A549 (cell line): ENCODE data around the gene DFFB. TPM values are rescaled to one million over a fixed set of nuclear protein-coding genes. Genes with fewer than 3 reads are reported as not detected.
A peak's percentile ranks its signal among the peaks of the same experiment; 100 is the strongest.

ENCODE experiments used
- ATAC-seq, 2 experiments: fragments of 200-7000 bp in 1 of 2; fragments of >200 bp in 1 of 2; cut with Nextera tagmentation in 1 of 2; cut with Tn5 transposase in 1 of 2; 3 replicates each; pipeline versions ENCODE4 v1.8.0 to v1.9.1; 2018 to 2020; ENCODE audit warnings: mild to moderate bottlenecking in 1 of 2, moderate library complexity in 1 of 2
- CTCF ChIA-PET: fragments of 300-600 bp; sonication (Branson Sonifier 250); formaldehyde crosslinking; extraction: SDS; loops from one replicate; lab custom pipeline; 2021; ENCODE audit warnings: antibody characterized with exemption, inconsistent platforms; lab: Yijun Ruan, JAX
- POLR2A ChIA-PET: fragments of 350-600 bp; formaldehyde crosslinking; extraction: SDS; loops from one replicate; lab custom pipeline; 2021; ENCODE audit warnings: antibody characterized with exemption, inconsistent platforms; lab: Yijun Ruan, JAX
- DNase-seq, 2 experiments: peaks; one replicate each; pipeline versions ENCODE4 v3.0.0 to v3.0.0-alpha.2; 2011 to 2016; ENCODE audit warnings: low read depth in 1 of 2, low spot score in 1 of 2
- FAIRE-seq: peaks from 2 replicates; lab custom pipeline; 2011; peaks lifted over from hg19 to GRCh38; lab: Jason Lieb, UNC
- H3K27ac ChIP-seq, 2 experiments: fragments of >200 bp; sonication (Bioruptor Twin); formaldehyde crosslinking; 3 replicates each; pipeline ENCODE4 v1.5.1; 2016 to 2017
- H3K4me1 ChIP-seq: fragments of >200 bp; sonication (Bioruptor Twin); formaldehyde crosslinking; 3 replicates; pipeline ENCODE4 v1.6.1; 2016
- H3K4me2 ChIP-seq: fragments of >200 bp; sonication (Bioruptor Twin); formaldehyde crosslinking; 3 replicates; pipeline ENCODE4 v1.6.1; 2016
- H3K4me3 ChIP-seq: fragments of >200 bp; sonication (Bioruptor Twin); formaldehyde crosslinking; 3 replicates; pipeline ENCODE4 v1.5.1; 2016
- H3K9me3 ChIP-seq: fragments of >200 bp; sonication (Bioruptor Twin); formaldehyde crosslinking; 3 replicates; pipeline ENCODE4 v1.6.1; 2016
- BHLHE40 ChIP-seq: IDR thresholded peaks from 2 replicates; pipeline ENCODE4 v1.6.1; 2012; ENCODE audit warnings: low read depth, low read length, inconsistent platforms
- CBX2 ChIP-seq: fragments of 200-600 bp; sonication (generic); IDR thresholded peaks from 2 replicates; pipeline ENCODE4 v1.6.1; 2016; ENCODE audit warnings: low read depth, mild to moderate bottlenecking, borderline replicate concordance
- CBX8 ChIP-seq: fragments of 200-600 bp; sonication (generic); IDR thresholded peaks from 2 replicates; pipeline ENCODE4 v1.6.1; 2016
- CEBPB ChIP-seq, 2 experiments: fragments of >200 bp in 1 of 2; sonication (Bioruptor Twin) in 1 of 2; formaldehyde crosslinking in 1 of 2; IDR thresholded peaks; 2 replicates each; pipeline ENCODE4 v1.6.1; 2012 to 2016
- EP300 ChIP-seq, 2 experiments: fragments of >200 bp; sonication (Bioruptor Twin); formaldehyde crosslinking; IDR thresholded peaks; 2 replicates in 1 of 2; 3 replicates in 1 of 2; pipeline ENCODE4 v1.6.1; 2016 to 2017
- ESRRA ChIP-seq: fragments of 150-350 bp; IDR thresholded peaks from 2 replicates; pipeline ENCODE4 v1.6.1; 2014; ENCODE audit warnings: mild to moderate bottlenecking, low read length, borderline replicate concordance
- FOXS1 ChIP-seq: fragments of 250-450 bp; sonication (Bioruptor Pico); IDR thresholded peaks from 2 replicates; pipeline ENCODE4 v1.5.0; 2020; ENCODE audit warnings: mild to moderate bottlenecking, moderate library complexity
- HOXB13 ChIP-seq: fragments of 250-450 bp; sonication (Bioruptor Pico); IDR thresholded peaks from 2 replicates; pipeline ENCODE4 v1.5.0; 2020; ENCODE audit warnings: low read depth, mild to moderate bottlenecking, moderate library complexity
- JUN ChIP-seq, 2 experiments: fragments of >200 bp; sonication (Bioruptor Twin); formaldehyde crosslinking; IDR thresholded peaks; 2 replicates in 1 of 2; 3 replicates in 1 of 2; pipeline ENCODE4 v1.6.1; 2016 to 2017
- NPAS2 ChIP-seq: fragments of 250-450 bp; sonication (Bioruptor Pico); IDR thresholded peaks from 2 replicates; pipeline ENCODE4 v1.8.0; 2022; ENCODE audit warnings: mild to moderate bottlenecking, moderate library complexity, borderline replicate concordance
- POLR2A ChIP-seq: IDR thresholded peaks from 2 replicates; pipeline ENCODE4 v1.6.1; 2012; ENCODE audit warnings: mild to moderate bottlenecking, low read length
- POLR2AphosphoS2 ChIP-seq: conservative IDR thresholded peaks from 2 replicates; pipeline ENCODE4 v1.6.1; 2012; ENCODE audit warnings: low read length, improper control_type of control experiment, inconsistent platforms
- RARB ChIP-seq: fragments of 250-450 bp; sonication (Bioruptor Pico); IDR thresholded peaks from 2 replicates; pipeline ENCODE4 v1.8.0; 2021; ENCODE audit warnings: mild to moderate bottlenecking, moderate library complexity
- SMC3 ChIP-seq: fragments of >200 bp; sonication (Bioruptor Twin); formaldehyde crosslinking; IDR thresholded peaks from 3 replicates; pipeline ENCODE4 v1.6.1; 2018; ENCODE audit warnings: inconsistent platforms
- SREBF2 ChIP-seq: fragments of 450-650 bp; IDR thresholded peaks from 2 replicates; pipeline ENCODE4 v1.6.1; 2014; ENCODE audit warnings: mild to moderate bottlenecking, moderate library complexity
- TP53 ChIP-seq: fragments of 250-450 bp; sonication (Bioruptor Pico); IDR thresholded peaks from 2 replicates; pipeline ENCODE4 v1.5.0; 2021; ENCODE audit warnings: mild to moderate bottlenecking, moderate library complexity
- ZC3H11A ChIP-seq: fragments of 450-650 bp; IDR thresholded peaks from 2 replicates; pipeline ENCODE4 v1.6.1; 2014; ENCODE audit warnings: antibody characterized with exemption, mild to moderate bottlenecking
- ZFP36 ChIP-seq: fragments of 450-650 bp; IDR thresholded peaks from 2 replicates; pipeline ENCODE4 v1.6.1; 2014; ENCODE audit warnings: borderline replicate concordance; ENCODE audit not compliant: partially characterized antibody
- ZNF302 ChIP-seq: fragments of 250-450 bp; sonication (Bioruptor Pico); IDR thresholded peaks from 2 replicates; pipeline ENCODE4 v1.9.0; 2021; ENCODE audit warnings: inconsistent platforms, mild to moderate bottlenecking, moderate library complexity
- WGBS: methylation state at CpG from one replicate; pipeline ENCODE4 v1.1.6; 2017; ENCODE audit errors: missing lambda C conversion rate; 5-methylcytosine and 5-hydroxymethylcytosine counted together
- polyA plus RNA-seq, 4 experiments: library from polyadenylated mRNA; depleted of rRNA in 3 of 4; stranded (reverse); fragments of >200 nt; fragmentation: RNase III in 1 of 4; extraction: RNeasy Plus Mini Kit Qiagen cat#74134 plus additional on column Dnase treatment in 1 of 4; gene quantifications; 2 replicates in 3 of 4; 3 replicates in 1 of 4; pipeline ENCODE4 v1.2.3, GENCODE V29; 2011 to 2017
- TF ChIP-seq, protein P1 (sequence below): fragments of 250-450 bp; sonication (Bioruptor Pico); IDR thresholded peaks from 2 replicates; pipeline ENCODE4 v1.5.0; 2021; ENCODE audit warnings: mild to moderate bottlenecking, moderate library complexity, borderline replicate concordance
- TF ChIP-seq, protein P2 (sequence below): fragments of 250-450 bp; sonication (Bioruptor Pico); IDR thresholded peaks from 2 replicates; pipeline ENCODE4 v1.5.0; 2020; ENCODE audit warnings: low read depth, mild to moderate bottlenecking, moderate library complexity
- TF ChIP-seq, protein P3 (sequence below): IDR thresholded peaks from 2 replicates; pipeline ENCODE4 v1.6.1; 2012
- TF ChIP-seq, protein P4 (sequence below): fragments of >200 bp; sonication (Bioruptor Twin); formaldehyde crosslinking; IDR thresholded peaks from 3 replicates; pipeline ENCODE4 v1.5.1; 2016

Gene DFFB
- polyA plus RNA-seq, 2 of the 4 experiments (the other 2 are of a cell fraction), result 2.5 to 3.7 TPM

DNA sequence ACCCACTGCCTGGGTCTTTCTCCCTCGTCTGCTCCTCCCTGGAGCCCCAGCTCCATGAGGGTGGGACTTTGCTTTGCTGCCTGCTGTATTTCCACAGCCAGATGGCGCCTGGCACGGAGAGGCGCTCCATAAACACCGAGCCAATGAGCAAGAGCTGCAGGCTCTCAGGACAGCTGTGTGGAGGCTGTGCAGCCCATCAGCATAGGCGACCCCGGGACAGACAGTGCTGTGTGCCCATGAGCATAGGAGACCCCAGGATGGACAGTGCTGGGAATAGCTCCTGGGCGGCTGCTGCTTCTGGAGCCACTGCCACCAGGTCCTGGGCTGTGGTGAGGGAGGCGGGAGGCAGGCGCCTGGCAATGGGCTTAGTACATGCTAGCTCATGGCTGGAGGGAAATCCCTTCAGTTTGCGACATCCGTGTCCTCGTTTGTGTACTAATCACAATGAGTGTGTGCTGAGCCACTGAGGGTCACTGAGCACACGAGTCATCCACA is 29.4 kb upstream of the DFFB start:
- H3K9me3 ChIP-seq, result no peaks in the 10 kb centered on the region
- no peak overlapping the region for H3K4me2 ChIP-seq
- no peak for TF ChIP-seq ESRRA
- TF ChIP-seq SMC3, result no peak
- WGBS, result 88% methylated on average over 6 of the region's 14 CpGs
- no peaks in the 10 kb centered on the region for H3K4me1 ChIP-seq
- no peak for DNase-seq
- peak in 1 of 2 experiments; percentile 74; a peak in 3 of 6 replicates for ATAC-seq
- no peak overlapping the region for H3K4me3 ChIP-seq
- H3K27ac ChIP-seq, result no peak overlapping the region
- no peak for FAIRE-seq
- CTCF ChIA-PET, result interaction anchor here (1.6 kb wide), 1 partner anchor 12 kb away, joined by 6 read pairs; no protein-coding TSS in a partner anchor
- POLR2A ChIA-PET, result interaction anchor here (1.1 kb wide), 1 partner anchor 32 kb away, joined by 3 read pairs; the partner anchor contains the start of gene LRRC47

DNA sequence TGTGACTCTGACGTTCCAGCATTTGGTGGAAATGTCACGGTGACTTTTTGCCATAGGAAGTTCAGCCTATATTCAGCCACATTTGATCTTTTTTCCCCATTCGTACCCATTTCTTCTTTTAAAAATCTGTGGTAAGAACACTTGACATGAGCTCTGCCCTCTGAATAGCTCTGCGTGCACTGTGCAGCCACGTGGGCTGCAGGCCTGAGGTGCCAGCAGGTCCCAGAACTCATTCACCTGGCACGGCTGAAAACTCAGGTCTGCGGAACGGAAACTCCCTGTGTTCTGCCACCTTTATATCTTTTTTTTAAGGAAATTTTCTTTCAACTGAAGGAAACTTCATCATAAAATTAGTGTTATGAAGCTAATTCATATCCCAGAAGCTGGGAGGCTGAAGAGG is 28.9 kb upstream of the DFFB start:
- no peak for TF ChIP-seq EP300 (IDR thresholded peaks at IDR 0.05)
- TF ChIP-seq NPAS2, result no peak
- no peak for TF ChIP-seq POLR2AphosphoS2
- TF ChIP-seq, protein P1, sequence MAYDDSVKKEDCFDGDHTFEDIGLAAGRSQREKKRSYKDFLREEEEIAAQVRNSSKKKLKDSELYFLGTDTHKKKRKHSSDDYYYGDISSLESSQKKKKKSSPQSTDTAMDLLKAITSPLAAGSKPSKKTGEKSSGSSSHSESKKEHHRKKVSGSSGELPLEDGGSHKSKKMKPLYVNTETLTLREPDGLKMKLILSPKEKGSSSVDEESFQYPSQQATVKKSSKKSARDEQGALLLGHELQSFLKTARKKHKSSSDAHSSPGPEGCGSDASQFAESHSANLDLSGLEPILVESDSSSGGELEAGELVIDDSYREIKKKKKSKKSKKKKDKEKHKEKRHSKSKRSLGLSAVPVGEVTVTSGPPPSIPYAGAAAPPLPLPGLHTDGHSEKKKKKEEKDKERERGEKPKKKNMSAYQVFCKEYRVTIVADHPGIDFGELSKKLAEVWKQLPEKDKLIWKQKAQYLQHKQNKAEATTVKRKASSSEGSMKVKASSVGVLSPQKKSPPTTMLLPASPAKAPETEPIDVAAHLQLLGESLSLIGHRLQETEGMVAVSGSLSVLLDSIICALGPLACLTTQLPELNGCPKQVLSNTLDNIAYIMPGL (CRISPR knock-in tag), result no peak
- ChIA-PET CTCF (interaction anchor here (1.6 kb wide), 1 partner anchor 11 kb away, joined by 6 read pairs; no protein-coding TSS in a partner anchor), POLR2A (no interaction called here)
- no peak overlapping the region for H3K27ac ChIP-seq
- no peak for FAIRE-seq
- no peak overlapping the region for H3K4me2 ChIP-seq
- DNase-seq, result no peak
- no peak overlapping the region for H3K4me3 ChIP-seq
- 86% methylated on average over 8 of the region's 8 CpGs for WGBS
- no peak for ATAC-seq
- H3K9me3 ChIP-seq, result no peaks in the 10 kb centered on the region
- H3K4me1 ChIP-seq, result no peaks in the 10 kb centered on the region

DNA sequence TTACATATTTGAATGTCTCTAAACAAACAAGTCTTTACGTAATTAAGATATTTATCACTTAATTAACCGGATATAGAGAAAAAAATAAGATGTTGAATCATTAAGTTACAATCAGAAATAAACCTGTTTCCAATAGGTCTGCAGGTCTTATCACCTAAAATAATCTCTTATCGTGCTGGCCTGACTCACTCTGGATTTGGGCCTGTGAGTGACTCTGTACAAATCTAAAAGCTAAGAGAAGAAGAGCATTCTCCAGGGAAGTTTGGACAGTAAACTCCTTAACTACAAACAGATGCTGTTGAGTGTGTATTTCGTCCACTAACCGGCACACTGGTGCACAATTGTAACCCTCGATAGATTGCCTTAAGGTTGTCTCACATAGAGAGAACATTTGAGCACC is 25.6 kb upstream of the DFFB start:
- 91% methylated on average over 6 of the region's 6 CpGs for WGBS
- ChIA-PET POLR2A (no interaction called here), CTCF (interaction anchor here (1.0 kb wide), 1 partner anchor 10 kb away, joined by 3 read pairs; no protein-coding TSS in a partner anchor)
- Histone ChIP-seq H3K4me1 (no peaks in the 10 kb centered on the region), H3K4me3 (no peak overlapping the region), H3K4me2 (no peak overlapping the region), H3K27ac (no peak overlapping the region), H3K9me3 (no peaks in the 10 kb centered on the region)
- TF ChIP-seq POLR2A (no peak), CBX8 (no peak), ZFP36 (no peak), ZC3H11A (no peak), CEBPB (IDR thresholded peaks at IDR 0.05) (no peak), ZNF302 (no peak), SREBF2 (no peak), ESRRA (no peak), FOXS1 (CRISPR knock-in tag) (no peak), BHLHE40 (no peak), TP53 (no peak)
- TF ChIP-seq, protein P1 (CRISPR knock-in tag), result no peak
- DNase-seq, result no peak
- FAIRE-seq, result no peak
- ATAC-seq, result no peak

DNA sequence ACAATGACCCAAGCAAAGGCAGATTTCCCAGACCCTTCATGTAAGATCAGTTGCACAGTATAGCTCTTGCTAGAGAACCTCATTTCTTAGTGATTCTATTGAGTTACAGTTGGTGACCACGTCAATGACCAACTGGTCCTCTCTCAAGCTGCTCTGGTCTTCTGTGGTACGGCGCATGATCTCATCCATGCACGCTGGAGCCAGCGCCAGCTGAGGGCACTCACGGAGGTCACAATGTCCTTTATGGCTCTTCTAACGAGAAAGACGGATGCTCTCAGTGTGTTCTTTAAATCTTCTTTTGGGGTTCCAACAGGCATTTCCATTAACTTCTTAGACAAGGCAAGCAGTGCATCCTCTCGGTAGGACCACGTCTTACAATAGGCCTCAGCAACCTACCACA is 22.6 kb upstream of the DFFB start:
- 94% methylated on average over 10 of the region's 10 CpGs for WGBS
- Histone ChIP-seq H3K27ac (no peak overlapping the region), H3K9me3 (peaks cover 7% of the 10 kb centered on the region; the same call in 2 of the 3 replicates), H3K4me2 (no peak overlapping the region), H3K4me3 (no peak overlapping the region), H3K4me1 (no peaks in the 10 kb centered on the region)
- POLR2A ChIA-PET, result no interaction called here
- FAIRE-seq (no peak), DNase-seq (no peak), ATAC-seq (no peak)
- no peak for TF ChIP-seq SMC3
- TF ChIP-seq, protein P2, sequence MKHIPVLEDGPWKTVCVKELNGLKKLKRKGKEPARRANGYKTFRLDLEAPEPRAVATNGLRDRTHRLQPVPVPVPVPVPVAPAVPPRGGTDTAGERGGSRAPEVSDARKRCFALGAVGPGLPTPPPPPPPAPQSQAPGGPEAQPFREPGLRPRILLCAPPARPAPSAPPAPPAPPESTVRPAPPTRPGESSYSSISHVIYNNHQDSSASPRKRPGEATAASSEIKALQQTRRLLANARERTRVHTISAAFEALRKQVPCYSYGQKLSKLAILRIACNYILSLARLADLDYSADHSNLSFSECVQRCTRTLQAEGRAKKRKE, result no peak
- TF ChIP-seq RARB (CRISPR knock-in tag), result no peak
- TF ChIP-seq ZNF302, result no peak
- TF ChIP-seq JUN (IDR thresholded peaks at IDR 0.05), result no peak
- TF ChIP-seq, protein P3, sequence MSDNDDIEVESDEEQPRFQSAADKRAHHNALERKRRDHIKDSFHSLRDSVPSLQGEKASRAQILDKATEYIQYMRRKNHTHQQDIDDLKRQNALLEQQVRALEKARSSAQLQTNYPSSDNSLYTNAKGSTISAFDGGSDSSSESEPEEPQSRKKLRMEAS, result no peak
- TF ChIP-seq, protein P4, sequence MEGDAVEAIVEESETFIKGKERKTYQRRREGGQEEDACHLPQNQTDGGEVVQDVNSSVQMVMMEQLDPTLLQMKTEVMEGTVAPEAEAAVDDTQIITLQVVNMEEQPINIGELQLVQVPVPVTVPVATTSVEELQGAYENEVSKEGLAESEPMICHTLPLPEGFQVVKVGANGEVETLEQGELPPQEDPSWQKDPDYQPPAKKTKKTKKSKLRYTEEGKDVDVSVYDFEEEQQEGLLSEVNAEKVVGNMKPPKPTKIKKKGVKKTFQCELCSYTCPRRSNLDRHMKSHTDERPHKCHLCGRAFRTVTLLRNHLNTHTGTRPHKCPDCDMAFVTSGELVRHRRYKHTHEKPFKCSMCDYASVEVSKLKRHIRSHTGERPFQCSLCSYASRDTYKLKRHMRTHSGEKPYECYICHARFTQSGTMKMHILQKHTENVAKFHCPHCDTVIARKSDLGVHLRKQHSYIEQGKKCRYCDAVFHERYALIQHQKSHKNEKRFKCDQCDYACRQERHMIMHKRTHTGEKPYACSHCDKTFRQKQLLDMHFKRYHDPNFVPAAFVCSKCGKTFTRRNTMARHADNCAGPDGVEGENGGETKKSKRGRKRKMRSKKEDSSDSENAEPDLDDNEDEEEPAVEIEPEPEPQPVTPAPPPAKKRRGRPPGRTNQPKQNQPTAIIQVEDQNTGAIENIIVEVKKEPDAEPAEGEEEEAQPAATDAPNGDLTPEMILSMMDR, result no peak
- TF ChIP-seq CBX2, result no peak
- TF ChIP-seq HOXB13, result no peak
- TF ChIP-seq ZC3H11A, result no peak
- CTCF ChIA-PET, result no interaction called here
